ENCODE results near the gene CDK10.

- TF ChIP-seq, protein P1, sequence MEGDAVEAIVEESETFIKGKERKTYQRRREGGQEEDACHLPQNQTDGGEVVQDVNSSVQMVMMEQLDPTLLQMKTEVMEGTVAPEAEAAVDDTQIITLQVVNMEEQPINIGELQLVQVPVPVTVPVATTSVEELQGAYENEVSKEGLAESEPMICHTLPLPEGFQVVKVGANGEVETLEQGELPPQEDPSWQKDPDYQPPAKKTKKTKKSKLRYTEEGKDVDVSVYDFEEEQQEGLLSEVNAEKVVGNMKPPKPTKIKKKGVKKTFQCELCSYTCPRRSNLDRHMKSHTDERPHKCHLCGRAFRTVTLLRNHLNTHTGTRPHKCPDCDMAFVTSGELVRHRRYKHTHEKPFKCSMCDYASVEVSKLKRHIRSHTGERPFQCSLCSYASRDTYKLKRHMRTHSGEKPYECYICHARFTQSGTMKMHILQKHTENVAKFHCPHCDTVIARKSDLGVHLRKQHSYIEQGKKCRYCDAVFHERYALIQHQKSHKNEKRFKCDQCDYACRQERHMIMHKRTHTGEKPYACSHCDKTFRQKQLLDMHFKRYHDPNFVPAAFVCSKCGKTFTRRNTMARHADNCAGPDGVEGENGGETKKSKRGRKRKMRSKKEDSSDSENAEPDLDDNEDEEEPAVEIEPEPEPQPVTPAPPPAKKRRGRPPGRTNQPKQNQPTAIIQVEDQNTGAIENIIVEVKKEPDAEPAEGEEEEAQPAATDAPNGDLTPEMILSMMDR (IDR thresholded peaks at IDR 0.05) = no peak
- no peak for TF ChIP-seq POLR2A (IDR thresholded peaks at IDR 0.05)
Measured at GRCh38 chr16:89693931-89694783, 7.7 kb downstream of the CDK10 start.
